Nephron progenitor cell (in vitro differentiated cells): ENCODE data around the gene QSOX1.

ENCODE experiments used
- DNase-seq: peaks from one replicate; pipeline ENCODE4 v3.0.0; 2021
- H3K27ac Mint-ChIP-seq: 2 replicates; pipeline ENCODE4 v1.8.0; 2021; ENCODE audit warnings: mild to moderate bottlenecking, moderate library complexity, mixed read lengths
- H3K27me3 Mint-ChIP-seq: 2 replicates; pipeline ENCODE4 v1.8.0; 2021; ENCODE audit warnings: mild to moderate bottlenecking, low read depth, mixed read lengths; ENCODE audit not compliant: poor library complexity
- H3K36me3 Mint-ChIP-seq: 2 replicates; pipeline ENCODE4 v1.8.0; 2021; ENCODE audit warnings: low read depth, mixed read lengths
- H3K4me1 Mint-ChIP-seq: 2 replicates; pipeline ENCODE4 v1.8.0; 2021; ENCODE audit warnings: mixed read lengths
- H3K4me3 Mint-ChIP-seq: 2 replicates; pipeline ENCODE4 v1.8.0; 2021; ENCODE audit warnings: mild to moderate bottlenecking, moderate library complexity, mixed read lengths
- H3K9me3 Mint-ChIP-seq: 2 replicates; pipeline ENCODE4 v1.8.0; 2021; ENCODE audit warnings: mild to moderate bottlenecking, moderate library complexity, mixed read lengths
- CTCF ChIP-seq: fragments of 200-600 bp; sonication (generic); IDR thresholded peaks from 2 replicates; pipeline ENCODE4 v1.5.0; 2021; ENCODE audit warnings: antibody characterized with exemption

QSOX1 gene

GRCh38 chr1:180181996-180182642, 27.4 kb downstream of the QSOX1 start:
- Mint-ChIP-seq H3K4me3 (no peak overlapping the region), H3K9me3 (no peaks in the 10 kb centered on the region), H3K27ac (no peak overlapping the region), H3K27me3 (peaks cover 8% of the 10 kb centered on the region), H3K4me1 (peaks cover 19% of the 10 kb centered on the region), H3K36me3 (peaks cover 14% of the 10 kb centered on the region)
- no peak for TF ChIP-seq CTCF
- no peak for DNase-seq

- no peak for TF ChIP-seq CTCF
- no peak for DNase-seq
- peaks cover 8% of the 10 kb centered on the region for H3K27me3 Mint-ChIP-seq
- H3K27ac Mint-ChIP-seq = no peak overlapping the region
- peaks cover 12% of the 10 kb centered on the region for H3K4me1 Mint-ChIP-seq
- H3K9me3 Mint-ChIP-seq = no peaks in the 10 kb centered on the region
- no peak overlapping the region for H3K4me3 Mint-ChIP-seq
- H3K36me3 Mint-ChIP-seq = peaks cover 14% of the 10 kb centered on the region
Observed at GRCh38 chr1:180182643-180183311, 28.1 kb downstream of the QSOX1 start.

- Mint-ChIP-seq H3K27me3 (peaks cover 8% of the 10 kb centered on the region), H3K4me1 (peaks cover 6% of the 10 kb centered on the region), H3K9me3 (no peaks in the 10 kb centered on the region), H3K4me3 (no peak overlapping the region), H3K36me3 (peaks cover 14% of the 10 kb centered on the region), H3K27ac (no peak overlapping the region)
- no peak for DNase-seq
- TF ChIP-seq CTCF = no peak
Observed at GRCh38 chr1:180183426-180183825, 28.8 kb downstream of the QSOX1 start.

GRCh38 chr1:180184041-180184440, 29.4 kb downstream of the QSOX1 start:
- Mint-ChIP-seq H3K4me1 (no peaks in the 10 kb centered on the region), H3K9me3 (no peaks in the 10 kb centered on the region), H3K27ac (no peak overlapping the region), H3K36me3 (peaks cover 14% of the 10 kb centered on the region), H3K27me3 (peaks cover 8% of the 10 kb centered on the region), H3K4me3 (no peak overlapping the region)
- no peak for DNase-seq
- no peak for TF ChIP-seq CTCF

- H3K4me1 Mint-ChIP-seq = no peaks in the 10 kb centered on the region
- H3K4me3 Mint-ChIP-seq = no peak overlapping the region
- peaks cover 19% of the 10 kb centered on the region for H3K36me3 Mint-ChIP-seq
- no peak overlapping the region for H3K27ac Mint-ChIP-seq
- DNase-seq = no peak
- peaks cover 8% of the 10 kb centered on the region for H3K27me3 Mint-ChIP-seq
- no peaks in the 10 kb centered on the region for H3K9me3 Mint-ChIP-seq
- no peak for TF ChIP-seq CTCF
Observed at GRCh38 chr1:180185281-180185680, 30.6 kb downstream of the QSOX1 start.
